OCI-LY7 (cell line): ENCODE results near the gene ANKMY1. TPM values are rescaled to one million over a fixed set of nuclear protein-coding genes. Genes with fewer than 3 reads are reported as not detected.

Experiments used
- BruUV-seq: library from RNA; stranded (reverse); fragments of 400-500 nt; replicated peaks from 2 replicates; lab custom pipeline; 2021; lab: Mats Ljungman, UMichigan
- CTCF ChIA-PET: fragments of 300-600 bp; sonication (Branson Sonifier 250); formaldehyde crosslinking; loops from one replicate; lab custom pipeline; 2022; ENCODE audit warnings: antibody characterized with exemption; ENCODE audit not compliant: unreplicated experiment; lab: Charles Lee
- POLR2A ChIA-PET: fragments of 300-600 bp; sonication (Branson Sonifier 250); formaldehyde crosslinking; loops from one replicate; lab custom pipeline; 2022; ENCODE audit warnings: antibody characterized with exemption; lab: Charles Lee
- DNase-seq: peaks from one replicate; pipeline ENCODE4 v3.0.0-alpha.2; 2015; ENCODE audit warnings: low spot score
- H2AFZ ChIP-seq: fragments of 200-600 bp; sonication (generic), shearing (Covaris generic); 2 replicates; pipeline ENCODE4 v1.6.1; 2014; ENCODE audit warnings: mild to moderate bottlenecking, antibody characterized with exemption, low read length, moderate library complexity
- H3K27ac ChIP-seq: fragments of 200-600 bp; sonication (generic); 2 replicates; pipeline ENCODE4 v1.5.1; 2014; ENCODE audit warnings: mixed run types, low read depth, mild to moderate bottlenecking, moderate library complexity, low read length, inconsistent platforms; ENCODE audit not compliant: poor library complexity, severe bottlenecking
- H3K36me3 ChIP-seq: fragments of 200-600 bp; sonication (generic); 2 replicates; pipeline ENCODE4 v1.6.1; 2014; ENCODE audit warnings: mild to moderate bottlenecking, antibody characterized with exemption, low read length, moderate library complexity, mixed read lengths; ENCODE audit not compliant: insufficient read depth
- H3K4me1 ChIP-seq: fragments of 200-600 bp; sonication (generic); 2 replicates; pipeline ENCODE4 v1.5.1; 2014; ENCODE audit warnings: mild to moderate bottlenecking, low read length; ENCODE audit not compliant: insufficient read depth, poor library complexity, severe bottlenecking
- H3K4me2 ChIP-seq: fragments of 200-600 bp; sonication (generic); 2 replicates; pipeline ENCODE4 v1.6.1; 2014; ENCODE audit warnings: mild to moderate bottlenecking, low read length
- H3K4me3 ChIP-seq: fragments of 200-600 bp; sonication (generic); 2 replicates; pipeline ENCODE4 v1.5.1; 2014; ENCODE audit warnings: mild to moderate bottlenecking, low read depth, low read length; ENCODE audit not compliant: poor library complexity, severe bottlenecking
- H3K79me2 ChIP-seq: fragments of 200-600 bp; sonication (generic); 2 replicates; pipeline ENCODE4 v1.6.1; 2016; ENCODE audit warnings: low read depth, mild to moderate bottlenecking, low read length, moderate library complexity, mixed read lengths; ENCODE audit not compliant: insufficient read depth
- H3K9me2 ChIP-seq: fragments of 200-600 bp; sonication (generic); 2 replicates; pipeline ENCODE4 v1.6.1; 2016; ENCODE audit warnings: mild to moderate bottlenecking, low read length, mixed read lengths; ENCODE audit not compliant: insufficient read depth
- H3K9me3 ChIP-seq: fragments of 200-600 bp; sonication (generic); 2 replicates; pipeline ENCODE4 v1.6.1; 2014; ENCODE audit warnings: mild to moderate bottlenecking, mixed run types, low read length, mixed read lengths
- H4K20me1 ChIP-seq: fragments of 200-600 bp; sonication (generic); 2 replicates; pipeline ENCODE4 v1.6.1; 2014; ENCODE audit warnings: mild to moderate bottlenecking, antibody characterized with exemption, low read length, moderate library complexity, mixed read lengths; ENCODE audit not compliant: insufficient read depth
- CTCF ChIP-seq: fragments of 200-600 bp; sonication (generic); conservative IDR thresholded peaks from 2 replicates; pipeline ENCODE4 v1.5.1; 2014; ENCODE audit warnings: mild to moderate bottlenecking, antibody characterized with exemption, low read length, moderate library complexity, mixed read lengths
- EZH2phosphoT487 ChIP-seq: fragments of 200-600 bp; sonication (generic); IDR thresholded peaks from 2 replicates; pipeline ENCODE4 v1.6.1; 2018; ENCODE audit warnings: low read depth, borderline replicate concordance, mild to moderate bottlenecking, mixed run types, antibody characterized with exemption, low read length, moderate library complexity, mixed read lengths
- intact Hi-C: fragments of 100-400 bp; cut with micrococcal nuclease; formaldehyde crosslinking; loops from one replicate; pipeline ENCODE4 v1.10.0; 2022; ENCODE audit not compliant: unreplicated experiment
- total RNA-seq, 2 experiments: library from RNA; depleted of rRNA in 1 of 2; stranded (reverse); fragments of >200 nt in 1 of 2; shearing (Covaris generic) in 1 of 2; gene quantifications; 2 replicates each; pipeline ENCODE4 v1.2.3, GENCODE V29; 2014 to 2022

Gene ANKMY1
- total RNA-seq, 2 experiments from 2014 or later, result 30.6 to 65.9 TPM

GRCh38 chr2:240435457-240435947, 122.3 kb downstream of the ANKMY1 start, which contains the start of gene GPC1:
Gene GPC1 (plus strand): TSS chr2:240435663. CDS start chr2:240435919, 256 bp downstream.
- TF ChIP-seq CTCF (no peak), EZH2phosphoT487 (no peak)

GRCh38 chr2:240434728-240435456, 122.9 kb downstream of the ANKMY1 start:
- peak overlapping the region; percentile 100 for H2AFZ ChIP-seq
- H3K79me2 ChIP-seq, result no peaks in the 10 kb centered on the region
- DNase-seq, result peak; percentile 93
- no peaks in the 10 kb centered on the region for H3K36me3 ChIP-seq
- ChIA-PET CTCF (no interaction called here), POLR2A (no interaction called here)
- no peaks in the 10 kb centered on the region for H3K9me3 ChIP-seq
- no peak for TF ChIP-seq CTCF
- TF ChIP-seq EZH2phosphoT487, result no peak
- intact Hi-C loops, result loop anchor here (5.0 to 10.0 kb wide), 2 partner anchors 373 to 410 kb away; partner anchors contain the start of gene NDUFA10
- BruUV-seq, result no TSS peak
- H3K27ac ChIP-seq, result no peak overlapping the region
- peaks cover 6% of the 10 kb centered on the region for H3K4me1 ChIP-seq
- H4K20me1 ChIP-seq, result peaks cover 3% of the 10 kb centered on the region; the same call in 1 of the 2 replicates
- peak overlapping the region; percentile 99 for H3K4me2 ChIP-seq
- no peaks in the 10 kb centered on the region for H3K9me2 ChIP-seq
- peak overlapping the region; percentile 82 for H3K4me3 ChIP-seq

More at GRCh38 chr2:240435457-240435947, 122.3 kb downstream of the ANKMY1 start, which contains the start of gene GPC1:
- DNase-seq, result peak; percentile 78
- Histone ChIP-seq H3K4me3 (peak within 1 kb of the TSS; percentile 82), H3K4me2 (peak within 1 kb of the TSS; percentile 99), H3K4me1 (peaks cover 6% of the 10 kb centered on the region), H3K27ac (no peak within 1 kb of the TSS), H3K9me3 (no peaks in the 10 kb centered on the region), H3K79me2 (no peaks in the 10 kb centered on the region), H4K20me1 (peaks cover 3% of the 10 kb centered on the region; the same call in 1 of the 2 replicates), H2AFZ (peak within 1 kb of the TSS; percentile 100), H3K9me2 (no peaks in the 10 kb centered on the region), H3K36me3 (no peaks in the 10 kb centered on the region)
- ChIA-PET POLR2A (no interaction called here), CTCF (no interaction called here)
- BruUV-seq, result no TSS peak
- intact Hi-C loops, result loop anchor here (5.0 to 10.0 kb wide), 2 partner anchors 373 to 411 kb away; partner anchors contain the start of gene NDUFA10
